ENCODE data around the gene NCBP2.

DNA sequence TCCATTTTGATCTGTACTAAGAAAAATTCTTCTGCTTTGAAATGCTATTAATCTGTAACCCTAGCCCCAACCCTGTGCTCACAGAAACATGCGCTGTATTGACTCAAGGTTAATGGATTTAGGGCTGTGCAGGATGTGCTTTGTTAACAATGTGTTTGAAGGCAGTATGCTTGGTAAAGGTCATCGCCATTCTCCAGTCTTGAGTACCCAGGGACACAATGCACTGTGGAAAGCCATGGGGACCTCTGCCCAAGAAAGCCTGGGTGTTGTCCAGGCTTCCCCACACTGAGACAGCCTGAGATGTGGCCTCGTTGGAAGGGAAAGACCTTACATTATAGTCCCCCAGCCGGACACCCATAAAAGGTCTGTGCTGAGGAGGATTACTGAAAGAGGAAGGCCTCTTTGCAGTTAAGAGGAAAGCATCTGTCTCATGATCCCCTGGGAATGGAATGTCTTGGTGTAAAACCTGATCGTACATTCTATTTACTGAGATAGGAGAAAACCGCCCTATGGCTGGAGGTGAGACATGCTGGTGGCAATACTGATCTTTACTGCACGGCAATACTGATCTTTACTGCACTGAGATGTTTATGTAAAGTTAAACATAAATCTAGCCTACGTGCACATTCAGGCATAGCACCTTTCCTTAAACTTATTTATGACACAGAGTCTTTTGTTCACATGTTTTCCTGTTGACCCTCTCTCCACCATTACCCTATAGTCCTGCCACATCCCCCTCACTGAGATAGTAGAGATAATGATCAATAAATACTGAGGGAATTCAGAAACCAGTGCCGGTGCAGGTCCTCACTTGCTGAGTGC, 20.0 kb upstream of the NCBP2 start:
- TF ChIP-seq ZFP3 (CRISPR knock-in tag; IDR thresholded peaks at IDR 0.05) (no peak), ARNTL (CRISPR knock-in tag; IDR thresholded peaks at IDR 0.05; ENCODE audit: borderline replicate concordance, low read depth) (no peak)
- TF ChIP-seq, protein P1, sequence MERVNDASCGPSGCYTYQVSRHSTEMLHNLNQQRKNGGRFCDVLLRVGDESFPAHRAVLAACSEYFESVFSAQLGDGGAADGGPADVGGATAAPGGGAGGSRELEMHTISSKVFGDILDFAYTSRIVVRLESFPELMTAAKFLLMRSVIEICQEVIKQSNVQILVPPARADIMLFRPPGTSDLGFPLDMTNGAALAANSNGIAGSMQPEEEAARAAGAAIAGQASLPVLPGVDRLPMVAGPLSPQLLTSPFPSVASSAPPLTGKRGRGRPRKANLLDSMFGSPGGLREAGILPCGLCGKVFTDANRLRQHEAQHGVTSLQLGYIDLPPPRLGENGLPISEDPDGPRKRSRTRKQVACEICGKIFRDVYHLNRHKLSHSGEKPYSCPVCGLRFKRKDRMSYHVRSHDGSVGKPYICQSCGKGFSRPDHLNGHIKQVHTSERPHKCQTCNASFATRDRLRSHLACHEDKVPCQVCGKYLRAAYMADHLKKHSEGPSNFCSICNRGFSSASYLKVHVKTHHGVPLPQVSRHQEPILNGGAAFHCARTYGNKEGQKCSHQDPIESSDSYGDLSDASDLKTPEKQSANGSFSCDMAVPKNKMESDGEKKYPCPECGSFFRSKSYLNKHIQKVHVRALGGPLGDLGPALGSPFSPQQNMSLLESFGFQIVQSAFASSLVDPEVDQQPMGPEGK (CRISPR knock-in tag; IDR thresholded peaks at IDR 0.05; ENCODE audit: borderline replicate concordance) = no peak
